GM18520 (cell line): Measurements from ENCODE around the gene POLR3K.
A peak's percentile ranks its signal among the peaks of the same experiment; 100 is the strongest.

Source experiments
- ATAC-seq: cut with Tn5 transposase; IDR thresholded peaks from one replicate; pipeline ENCODE4 v1.9.1; 2021; ENCODE audit not compliant: unreplicated experiment

POLR3K gene

DNA sequence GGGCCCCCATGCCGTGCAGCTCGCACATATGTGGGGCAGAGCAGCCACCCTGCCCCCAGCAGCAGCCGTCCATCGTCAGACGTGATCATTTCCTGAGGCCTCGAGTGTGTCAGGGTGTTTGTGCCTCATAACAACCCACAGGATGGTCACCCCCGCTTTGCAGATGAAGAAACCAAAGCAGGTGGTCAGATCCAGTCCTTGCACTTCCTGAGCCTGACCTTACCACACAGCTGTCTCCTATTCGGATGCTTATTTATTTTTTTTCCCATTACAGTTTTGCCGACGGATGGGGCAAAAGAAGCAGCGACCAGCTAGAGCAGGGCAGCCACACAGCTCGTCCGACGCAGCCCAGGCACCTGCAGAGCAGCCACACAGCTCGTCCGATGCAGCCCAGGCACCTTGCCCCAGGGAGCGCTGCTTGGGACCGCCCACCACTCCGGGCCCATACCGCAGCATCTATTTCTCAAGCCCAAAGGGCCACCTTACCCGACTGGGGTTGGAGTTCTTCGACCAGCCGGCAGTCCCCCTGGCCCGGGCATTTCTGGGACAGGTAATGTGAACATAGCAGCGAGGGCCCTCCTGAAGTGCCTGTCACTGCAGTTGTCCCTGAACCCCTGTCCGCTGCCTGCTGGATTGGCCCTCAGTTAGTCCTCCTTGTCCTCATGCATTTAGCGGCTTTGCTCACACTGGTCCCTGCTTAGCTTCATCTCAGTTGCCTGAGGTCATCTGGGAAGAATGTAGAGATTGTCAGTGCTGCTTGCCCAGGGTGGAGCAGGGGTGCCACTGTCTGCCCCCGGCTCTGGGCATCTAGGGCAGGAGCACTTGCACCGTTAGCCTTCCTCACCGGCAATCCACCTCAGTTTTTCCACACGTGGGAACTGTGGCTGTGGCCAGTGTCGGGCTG, 26.0 kb upstream of the POLR3K start:
- no peak for ATAC-seq

DNA sequence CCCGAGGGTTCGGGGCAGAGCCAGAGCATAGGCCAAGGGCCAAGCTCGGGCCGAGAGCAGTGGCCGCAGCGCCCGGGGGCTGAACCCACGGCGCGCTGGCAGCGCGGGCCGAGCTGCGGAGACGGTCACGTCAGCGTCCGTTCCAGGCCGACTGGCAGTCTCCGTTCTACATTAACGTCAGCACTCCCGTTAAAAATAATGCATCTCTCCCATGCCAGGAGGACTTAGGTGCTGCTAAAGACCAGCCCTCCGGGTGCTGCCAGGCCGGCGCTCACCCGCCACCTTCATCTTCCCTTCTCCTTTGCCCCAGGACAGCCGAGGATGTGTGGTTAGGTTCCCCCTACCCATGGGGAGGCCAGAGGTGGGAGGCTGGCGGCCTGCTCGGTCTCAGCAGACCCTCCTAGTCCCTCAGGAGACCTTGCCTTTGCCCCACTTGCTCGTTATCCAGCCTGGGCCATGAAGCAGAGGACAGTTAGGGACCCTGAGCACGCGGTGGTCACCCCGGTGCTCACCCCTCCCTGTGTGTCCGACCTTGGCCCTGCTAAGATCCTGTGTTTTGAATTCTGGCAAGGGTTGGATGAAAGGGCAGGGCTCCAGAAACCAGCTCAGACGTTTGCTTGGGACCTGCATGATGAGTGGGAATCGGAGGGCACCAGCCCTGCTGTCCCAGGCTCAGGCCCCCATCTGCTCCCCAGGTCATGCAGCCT, 25.2 kb upstream of the POLR3K start:
- peak; percentile 23 for ATAC-seq

DNA sequence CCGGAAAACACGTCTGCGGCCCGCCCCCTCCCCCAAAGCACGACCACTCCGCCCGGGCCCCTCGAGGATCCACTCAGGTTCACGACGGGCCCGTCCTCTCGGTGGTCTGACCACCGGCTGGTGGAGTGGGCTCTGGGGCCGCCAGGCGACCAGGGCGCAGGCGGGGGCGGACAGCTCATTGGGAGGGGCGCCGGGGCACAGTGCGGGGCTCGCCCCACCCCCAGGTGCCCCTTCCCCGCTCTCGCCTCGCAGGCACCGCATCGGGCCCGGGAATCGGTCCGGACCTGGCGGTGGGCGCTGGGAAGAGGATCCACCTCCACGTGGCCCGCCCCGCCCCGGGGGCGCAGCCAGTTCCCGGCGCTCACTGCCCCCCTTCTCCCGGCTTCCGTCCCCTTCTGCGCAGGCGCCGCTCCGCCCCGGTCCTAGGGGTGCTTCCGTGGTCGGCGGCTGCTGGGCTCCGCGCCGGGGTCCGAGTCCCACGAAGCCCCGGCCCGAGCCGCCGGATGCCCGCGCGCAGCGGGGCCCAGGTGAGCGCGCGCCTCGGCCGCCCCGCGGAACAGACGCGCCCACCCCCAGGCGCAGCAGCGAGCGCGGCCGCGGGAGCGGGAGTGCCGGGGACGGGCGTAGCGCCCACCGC, 24.5 kb upstream of the POLR3K start, which contains the start of gene MPG:
Gene MPG, plus strand, starts transcription at position 419 of the 637 bp plus-strand sequence. Its CDS starts 85 bp downstream, at position 504.
- peak; percentile 52 for ATAC-seq

DNA sequence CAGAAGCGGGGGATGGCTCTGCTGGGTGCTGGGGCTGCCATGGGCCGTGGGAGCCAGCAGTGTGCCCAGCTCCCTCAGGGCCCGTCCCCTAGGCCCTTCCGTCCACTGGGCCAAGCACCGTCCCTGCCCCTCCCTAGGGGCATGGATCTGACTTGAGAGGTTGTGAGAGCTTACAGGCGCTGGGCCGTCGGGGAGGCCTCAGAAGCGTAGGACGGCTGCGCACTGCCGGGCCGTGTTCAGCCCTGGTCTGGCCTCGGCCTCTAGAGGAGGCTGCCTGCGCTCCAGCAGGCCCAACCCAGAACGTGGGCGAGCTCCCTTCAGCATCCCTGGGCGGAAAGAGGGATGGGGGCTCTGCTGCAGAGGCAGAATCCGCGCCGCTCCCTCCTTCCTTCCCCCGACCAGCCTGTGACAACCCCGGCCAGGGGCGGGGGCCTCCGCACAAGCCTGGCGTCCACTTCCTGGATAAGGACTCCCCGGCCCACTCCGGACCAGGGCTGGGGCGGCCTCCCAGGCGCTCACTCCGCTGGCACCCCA, 23.9 kb upstream of the POLR3K start:
- ATAC-seq = peak; percentile 8

DNA sequence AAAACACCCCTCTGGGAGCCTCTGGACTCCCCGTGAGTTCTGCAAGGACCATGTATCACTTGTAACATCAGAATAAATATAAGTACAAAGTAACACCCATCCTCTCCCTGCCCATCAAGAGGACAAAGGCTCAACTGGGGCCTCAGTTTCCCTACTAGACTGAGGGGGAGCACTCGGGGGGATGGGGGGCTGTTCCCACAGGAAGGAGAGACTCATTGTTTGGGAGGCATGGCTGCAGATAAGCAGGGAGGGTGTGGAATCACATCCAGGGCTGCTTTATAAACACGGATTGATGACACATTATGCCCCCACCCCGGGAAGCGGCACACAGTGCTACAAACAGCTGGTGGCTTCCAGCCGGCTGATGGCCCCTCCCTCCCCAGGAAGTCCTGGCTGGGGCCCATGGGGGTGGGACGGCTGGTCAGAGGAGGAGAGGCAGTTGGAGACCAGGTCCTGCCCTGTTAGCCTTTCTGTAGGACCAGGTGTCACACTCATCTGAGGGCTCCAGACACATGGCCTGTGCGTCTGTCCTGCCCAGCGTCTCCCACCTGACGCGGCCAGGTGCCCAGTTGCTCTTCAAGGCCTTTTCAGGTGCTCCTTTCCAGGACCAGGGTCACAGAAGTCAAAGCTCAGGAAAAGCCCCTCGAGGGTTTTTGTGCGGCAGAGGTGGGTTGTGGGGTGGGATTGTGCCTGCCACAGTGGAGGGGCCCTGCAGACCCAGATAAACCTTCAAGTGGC, 23.3 kb upstream of the POLR3K start:
- no peak for ATAC-seq

DNA sequence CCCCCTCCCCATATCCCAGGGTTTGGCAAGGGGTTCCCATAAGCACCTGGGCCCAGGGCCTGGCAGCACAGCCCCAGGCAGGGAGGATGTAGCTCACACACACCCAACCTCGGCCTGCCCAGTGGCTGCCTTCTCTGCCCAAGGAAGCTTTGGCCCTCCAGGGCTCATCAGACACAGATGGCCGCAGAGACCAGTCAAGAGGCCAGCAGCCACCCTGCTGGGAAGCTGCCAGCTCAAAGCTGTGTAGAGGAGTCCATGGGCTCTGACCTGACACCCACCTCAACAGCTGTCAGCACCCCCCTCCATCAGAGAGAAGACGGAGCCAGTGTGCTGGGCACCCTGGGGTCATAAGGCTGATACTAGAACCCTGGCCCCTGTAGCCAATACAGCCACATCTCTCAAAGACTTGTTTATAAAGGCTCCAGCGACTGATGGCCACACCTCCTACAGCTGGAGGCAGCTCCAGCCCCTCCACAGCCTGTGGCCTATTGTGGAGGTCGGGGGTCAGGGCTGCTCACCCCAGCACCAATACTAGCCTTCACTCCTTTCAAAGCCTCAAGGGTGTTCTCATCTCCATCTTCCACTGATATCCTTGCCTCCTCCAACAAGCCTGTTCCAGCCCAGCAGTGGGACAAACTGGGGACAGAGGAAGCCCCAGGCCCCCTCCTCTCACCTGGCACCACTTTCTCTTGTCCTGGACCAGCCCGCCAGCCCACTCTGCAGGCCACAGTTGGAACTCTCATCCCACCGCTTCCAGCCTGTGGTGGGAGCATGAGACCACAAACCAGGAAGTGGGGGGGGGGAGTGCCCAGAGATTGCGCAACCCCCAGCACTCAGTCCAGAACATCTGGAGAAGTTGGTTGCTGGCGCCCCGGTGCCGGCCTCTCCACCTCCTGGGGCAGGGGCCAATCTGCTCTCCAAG, 22.4 kb upstream of the POLR3K start:
- ATAC-seq = no peak

DNA sequence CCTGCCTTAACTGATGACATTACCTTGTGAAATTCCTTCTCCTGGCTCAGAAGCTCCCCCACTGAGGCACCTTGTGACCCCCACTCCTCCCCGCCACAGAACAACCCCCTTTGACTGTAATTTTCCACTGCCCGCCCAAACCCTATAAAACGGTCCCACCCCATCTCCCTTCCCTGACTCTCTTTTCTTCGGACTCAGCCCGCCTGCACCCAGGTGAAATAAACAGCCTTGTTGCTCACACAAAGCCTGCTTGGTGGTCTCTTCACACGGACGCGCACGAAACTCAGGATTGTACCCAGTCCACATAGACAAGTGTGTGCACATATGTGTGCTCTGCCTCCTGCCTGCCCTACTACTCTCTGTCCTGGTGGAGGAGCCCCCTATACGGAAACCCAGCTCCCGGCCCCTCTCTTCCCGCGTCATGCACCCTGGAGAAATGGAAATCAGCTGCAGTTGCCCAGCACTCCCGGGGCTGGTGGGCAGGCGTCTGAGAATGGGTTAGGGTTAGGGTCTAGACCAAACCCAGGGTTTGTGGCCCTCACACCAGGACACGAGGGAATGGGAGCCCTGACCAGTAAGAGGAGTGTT, 21.4 kb upstream of the POLR3K start:
- no peak for ATAC-seq

DNA sequence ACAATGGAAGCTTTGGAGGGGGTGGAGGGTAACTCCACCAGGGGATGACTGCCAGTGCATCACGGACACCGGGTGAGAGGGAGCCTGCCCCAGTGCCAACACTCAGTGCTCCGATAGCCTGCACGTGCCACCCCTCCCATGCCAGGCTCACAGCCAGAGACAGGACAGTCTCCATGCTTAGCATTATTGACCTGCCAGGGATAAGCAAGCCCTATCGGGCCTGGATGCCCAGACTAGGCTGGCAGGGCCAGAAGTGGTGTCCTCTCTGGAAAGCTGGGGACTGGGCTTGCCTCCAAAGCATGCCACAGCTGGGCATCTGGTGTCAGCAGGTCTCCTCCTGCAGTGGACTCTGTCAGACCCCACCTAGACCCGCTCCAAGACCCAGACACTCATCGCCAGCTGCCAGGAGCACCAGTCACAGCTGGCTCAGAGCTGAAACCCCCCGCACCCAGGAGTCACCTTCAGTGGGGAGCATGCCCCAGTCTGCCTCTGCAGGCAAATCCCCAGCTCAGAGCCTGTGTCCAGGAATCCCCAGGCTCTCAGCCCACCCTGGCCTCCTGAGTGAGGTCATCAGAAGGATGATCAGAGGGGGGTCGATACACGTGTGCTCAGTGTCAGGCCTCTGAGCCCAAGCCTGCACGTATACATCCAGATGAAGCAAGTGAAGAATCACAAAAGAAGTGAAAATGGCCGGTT, 20.8 kb upstream of the POLR3K start:
- no peak for ATAC-seq

DNA sequence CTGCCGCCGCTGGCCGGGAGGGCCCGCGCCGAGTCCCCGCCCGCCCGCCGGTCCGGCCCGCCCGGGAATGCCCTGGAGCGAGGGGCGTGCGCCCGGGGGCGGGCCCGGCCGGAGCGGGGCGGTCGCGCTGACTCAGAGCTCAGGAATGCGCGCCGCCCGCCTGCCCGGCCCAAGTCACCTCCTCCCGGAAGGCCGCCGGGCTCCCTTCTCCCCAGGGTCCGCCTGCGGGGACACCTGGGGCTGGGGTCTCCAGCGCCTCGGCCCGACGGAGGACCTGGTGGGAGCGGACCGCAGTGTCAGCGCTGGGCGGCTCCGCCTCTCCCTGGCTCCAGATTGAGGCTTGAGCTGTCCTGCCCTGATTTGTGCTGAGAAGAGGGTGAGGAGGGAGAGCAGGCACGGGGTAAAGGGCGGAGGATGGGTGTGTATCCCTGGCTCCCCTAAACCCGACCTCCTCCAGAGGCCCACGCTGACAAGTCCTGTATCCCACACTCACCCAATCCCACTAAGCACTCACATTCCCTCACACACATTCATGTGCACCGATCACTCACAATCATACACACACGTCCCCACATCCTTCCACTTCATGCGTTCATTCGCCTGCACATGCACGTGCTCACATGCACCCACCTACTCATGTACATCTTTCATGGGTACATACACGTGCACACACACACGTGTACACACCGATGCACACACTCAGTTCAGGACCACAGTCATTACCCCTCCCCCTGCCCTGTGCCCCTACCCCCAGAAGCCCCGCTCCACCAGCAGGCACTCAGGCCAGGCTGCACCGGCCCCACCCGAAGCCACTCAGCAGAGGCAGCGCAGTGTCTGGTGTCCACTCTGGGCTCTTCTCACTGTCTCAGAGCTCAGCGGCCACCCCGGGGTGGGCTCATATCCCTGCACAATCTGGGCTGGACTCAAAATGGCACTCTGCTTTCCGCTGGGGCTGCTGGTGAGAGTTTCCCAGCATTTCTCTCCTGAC, 19.4 kb upstream of the POLR3K start, which contains the start of gene RHBDF1:
Gene RHBDF1, minus strand, starts transcription at position 71 of the 988 bp plus-strand sequence. CDS start 7,616 bp downstream, outside the sequence.
- ATAC-seq = no peak

DNA sequence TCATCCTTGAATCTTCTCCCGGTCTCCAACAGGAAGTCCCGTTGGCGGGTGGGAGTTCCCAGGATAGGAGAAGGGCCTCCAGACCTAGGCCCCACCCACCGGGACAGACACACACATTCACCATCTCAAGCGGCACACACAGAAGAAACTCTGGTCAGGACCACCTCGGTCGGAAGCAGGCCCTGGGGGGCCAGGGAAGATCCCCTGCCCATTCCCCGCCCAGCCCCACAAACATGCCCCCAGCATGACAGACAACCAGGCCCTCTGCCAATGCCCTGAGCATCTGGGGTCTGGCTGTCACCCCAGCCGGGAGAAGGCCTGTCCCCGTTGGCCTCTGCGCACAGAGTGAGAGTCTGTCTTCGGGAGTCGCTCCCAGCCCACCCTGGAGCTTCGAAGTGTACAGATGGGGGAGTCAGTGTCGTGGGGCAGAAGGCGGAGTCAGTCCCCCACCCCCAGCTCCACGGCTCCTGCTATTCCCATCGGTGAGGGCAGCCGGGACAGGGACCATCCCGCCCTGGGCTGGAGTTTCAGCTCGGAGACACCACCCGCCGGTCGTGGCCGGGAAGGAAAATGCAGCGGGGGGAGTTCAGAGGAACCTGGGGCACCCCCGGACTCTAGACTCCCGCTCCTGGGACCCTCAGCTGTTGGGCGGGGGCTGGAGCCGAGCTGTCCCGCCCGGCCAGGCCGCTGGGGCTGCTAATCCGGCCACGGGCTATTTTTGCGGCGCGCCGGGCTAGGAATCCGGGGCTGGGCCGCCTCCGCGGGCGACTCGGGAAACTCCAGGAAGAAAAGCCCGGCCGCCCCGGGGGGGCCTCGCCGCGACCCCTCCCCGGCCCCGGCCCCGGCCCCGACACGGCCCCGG, 18.4 kb upstream of the POLR3K start:
- ATAC-seq = no peak

DNA sequence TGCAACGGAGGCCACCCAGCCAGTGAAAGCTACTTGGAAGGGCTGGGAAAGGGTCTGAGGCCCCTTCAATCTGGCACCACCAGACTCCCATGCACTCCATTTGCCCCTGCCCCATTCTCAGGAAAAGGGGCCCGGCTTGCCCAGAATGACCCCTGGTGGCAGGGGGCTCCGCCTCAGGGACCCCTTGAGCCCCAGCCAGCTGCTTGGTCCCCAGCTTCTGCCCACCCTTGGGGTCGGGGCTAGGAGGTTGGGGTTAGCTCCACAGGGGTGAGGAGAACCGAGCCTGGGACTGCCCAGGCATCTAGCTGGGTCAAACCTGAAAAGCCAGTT, 17.8 kb upstream of the POLR3K start:
- no peak for ATAC-seq

DNA sequence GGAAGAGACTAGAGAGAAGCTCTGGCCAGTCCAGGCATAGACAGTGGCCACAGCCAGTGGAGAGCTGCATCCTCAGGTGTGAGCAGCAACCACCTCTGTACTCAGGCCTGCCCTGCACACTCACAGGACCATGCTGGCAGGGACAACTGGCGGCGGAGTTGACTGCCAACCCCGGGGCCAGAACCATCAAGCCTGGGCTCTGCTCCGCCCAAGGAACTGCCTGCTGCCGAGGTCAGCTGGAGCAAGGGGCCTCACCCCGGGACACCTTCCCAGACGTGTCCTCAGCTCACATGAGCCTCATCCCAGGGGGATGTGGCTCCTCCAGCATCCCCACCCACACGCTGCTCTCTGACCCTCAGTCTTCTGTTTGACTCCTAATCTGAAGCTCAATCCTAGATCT, 15.8 kb upstream of the POLR3K start:
- ATAC-seq = no peak

DNA sequence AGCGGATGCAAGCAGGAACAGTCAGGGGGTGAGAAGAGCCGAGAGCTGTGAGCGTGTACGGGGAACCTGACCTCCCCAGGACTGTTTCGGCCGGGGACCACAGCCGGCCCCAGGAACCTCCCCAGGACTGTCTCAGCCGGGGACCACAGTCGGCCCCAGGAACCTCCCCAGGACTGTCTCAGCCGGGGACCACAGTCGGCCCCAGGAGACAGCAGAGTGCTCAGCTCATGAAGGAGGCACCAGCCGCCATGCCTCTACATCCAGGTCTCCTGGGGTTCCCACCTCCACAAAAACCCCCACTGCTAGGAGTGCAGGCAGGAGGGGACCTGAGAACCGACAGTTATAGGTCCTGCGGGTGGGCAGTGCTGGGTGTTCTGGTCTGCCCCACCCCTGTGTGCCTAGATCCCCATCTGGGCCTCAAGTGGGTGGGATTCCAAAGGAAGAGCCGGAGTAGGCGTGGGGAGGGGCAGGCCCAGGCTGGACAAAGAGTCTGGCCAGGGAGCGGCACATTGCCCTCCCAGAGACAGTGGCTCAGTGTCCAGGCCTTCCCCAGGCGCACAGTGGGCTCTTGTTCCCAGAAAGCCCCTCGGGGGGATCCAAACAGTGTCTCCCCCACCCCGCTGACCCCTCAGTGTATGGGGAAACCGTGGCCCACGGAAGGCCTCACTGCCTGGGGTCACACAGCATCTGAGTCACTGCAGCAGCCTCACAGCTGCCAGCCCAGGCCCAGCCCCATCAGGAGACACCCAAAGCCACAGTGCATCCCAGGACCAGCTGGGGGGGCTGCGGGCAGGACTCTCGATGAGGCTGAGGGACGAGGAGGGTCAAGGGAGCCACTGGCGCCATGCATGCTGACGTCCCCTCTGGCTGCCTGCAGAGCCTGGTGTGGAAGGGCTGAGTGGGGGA, 14.7 kb upstream of the POLR3K start:
- ATAC-seq = no peak

DNA sequence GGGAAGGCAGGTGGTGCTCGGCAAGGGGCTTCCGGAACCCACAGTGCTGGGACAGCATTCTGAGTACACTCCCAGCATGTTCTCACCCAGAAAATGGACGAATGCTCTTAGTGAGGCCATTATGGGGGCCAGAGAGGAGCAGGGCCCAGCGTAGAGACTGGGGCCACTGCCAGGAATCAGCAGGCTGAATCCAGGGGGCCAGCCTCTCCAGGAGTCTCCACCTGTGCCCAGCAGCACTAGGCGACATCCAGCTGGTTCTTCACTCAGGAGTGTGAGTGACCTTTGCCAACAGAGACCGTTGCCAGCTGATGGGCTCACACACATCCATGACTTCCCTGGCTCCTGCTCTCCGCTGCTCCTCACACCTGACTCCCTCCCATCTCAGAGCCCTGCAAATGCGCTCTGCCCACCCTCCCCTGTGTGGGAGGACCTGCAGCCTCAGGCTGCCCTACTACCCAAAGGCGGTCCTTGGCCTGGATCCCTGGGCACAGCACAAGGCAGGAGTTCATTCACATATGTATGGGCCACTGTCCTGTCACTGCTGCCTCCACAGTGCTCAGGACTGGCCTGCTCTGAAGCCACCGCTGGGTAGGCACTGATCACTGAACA, 13.9 kb upstream of the POLR3K start:
- ATAC-seq = no peak
